VCaP (cell line): ENCODE measurements around the gene BBC3.

Source experiments
- H3K27ac ChIP-seq: fragments of 450-650 bp; 2 replicates; pipeline ENCODE4 v1.5.1; 2017
- TF ChIP-seq, protein P1 (sequence below): fragments of 450-650 bp; conservative IDR thresholded peaks from 2 replicates; pipeline ENCODE4 v1.5.1; 2017; ENCODE audit warnings: mild to moderate bottlenecking, moderate library complexity

Gene BBC3

DNA sequence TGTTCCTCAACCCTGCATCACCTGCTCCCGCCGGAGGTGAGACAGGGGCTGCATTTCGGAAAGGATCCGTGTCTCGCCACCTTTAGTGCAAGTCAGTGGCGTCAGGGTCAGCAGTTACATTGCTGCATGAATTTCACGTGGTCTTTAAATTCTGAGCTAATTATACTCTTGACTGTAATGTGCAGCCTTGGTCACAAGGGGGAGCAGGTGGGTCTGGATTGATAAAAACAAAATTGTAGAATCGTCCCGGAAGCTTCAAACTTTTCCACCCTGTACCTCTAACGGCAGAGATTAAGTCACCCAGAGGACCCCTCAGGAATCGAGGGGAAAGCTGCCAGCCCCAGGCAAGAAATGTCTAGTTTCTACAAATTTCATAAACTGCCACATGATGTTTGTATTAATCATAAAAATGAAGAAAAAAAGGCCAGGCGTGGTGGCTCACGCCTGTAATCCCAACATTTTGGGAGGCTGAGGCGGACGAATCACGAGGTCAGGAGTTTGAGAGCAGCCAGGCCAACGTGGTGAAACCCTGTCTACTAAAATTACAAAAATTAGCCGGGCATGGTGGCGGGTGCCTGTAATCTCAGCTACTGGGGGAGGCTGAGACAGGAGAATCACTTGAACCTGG, 20.2 kb downstream of the BBC3 start:
- TF ChIP-seq, protein P1, sequence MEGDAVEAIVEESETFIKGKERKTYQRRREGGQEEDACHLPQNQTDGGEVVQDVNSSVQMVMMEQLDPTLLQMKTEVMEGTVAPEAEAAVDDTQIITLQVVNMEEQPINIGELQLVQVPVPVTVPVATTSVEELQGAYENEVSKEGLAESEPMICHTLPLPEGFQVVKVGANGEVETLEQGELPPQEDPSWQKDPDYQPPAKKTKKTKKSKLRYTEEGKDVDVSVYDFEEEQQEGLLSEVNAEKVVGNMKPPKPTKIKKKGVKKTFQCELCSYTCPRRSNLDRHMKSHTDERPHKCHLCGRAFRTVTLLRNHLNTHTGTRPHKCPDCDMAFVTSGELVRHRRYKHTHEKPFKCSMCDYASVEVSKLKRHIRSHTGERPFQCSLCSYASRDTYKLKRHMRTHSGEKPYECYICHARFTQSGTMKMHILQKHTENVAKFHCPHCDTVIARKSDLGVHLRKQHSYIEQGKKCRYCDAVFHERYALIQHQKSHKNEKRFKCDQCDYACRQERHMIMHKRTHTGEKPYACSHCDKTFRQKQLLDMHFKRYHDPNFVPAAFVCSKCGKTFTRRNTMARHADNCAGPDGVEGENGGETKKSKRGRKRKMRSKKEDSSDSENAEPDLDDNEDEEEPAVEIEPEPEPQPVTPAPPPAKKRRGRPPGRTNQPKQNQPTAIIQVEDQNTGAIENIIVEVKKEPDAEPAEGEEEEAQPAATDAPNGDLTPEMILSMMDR = peak; percentile 93
- peak overlapping the region; percentile 46 for H3K27ac ChIP-seq

GRCh38 chr19:47210180-47210490, 20.9 kb downstream of the BBC3 start:
- TF ChIP-seq, protein P1 = no peak
- H3K27ac ChIP-seq = peak overlapping the region; percentile 46

DNA sequence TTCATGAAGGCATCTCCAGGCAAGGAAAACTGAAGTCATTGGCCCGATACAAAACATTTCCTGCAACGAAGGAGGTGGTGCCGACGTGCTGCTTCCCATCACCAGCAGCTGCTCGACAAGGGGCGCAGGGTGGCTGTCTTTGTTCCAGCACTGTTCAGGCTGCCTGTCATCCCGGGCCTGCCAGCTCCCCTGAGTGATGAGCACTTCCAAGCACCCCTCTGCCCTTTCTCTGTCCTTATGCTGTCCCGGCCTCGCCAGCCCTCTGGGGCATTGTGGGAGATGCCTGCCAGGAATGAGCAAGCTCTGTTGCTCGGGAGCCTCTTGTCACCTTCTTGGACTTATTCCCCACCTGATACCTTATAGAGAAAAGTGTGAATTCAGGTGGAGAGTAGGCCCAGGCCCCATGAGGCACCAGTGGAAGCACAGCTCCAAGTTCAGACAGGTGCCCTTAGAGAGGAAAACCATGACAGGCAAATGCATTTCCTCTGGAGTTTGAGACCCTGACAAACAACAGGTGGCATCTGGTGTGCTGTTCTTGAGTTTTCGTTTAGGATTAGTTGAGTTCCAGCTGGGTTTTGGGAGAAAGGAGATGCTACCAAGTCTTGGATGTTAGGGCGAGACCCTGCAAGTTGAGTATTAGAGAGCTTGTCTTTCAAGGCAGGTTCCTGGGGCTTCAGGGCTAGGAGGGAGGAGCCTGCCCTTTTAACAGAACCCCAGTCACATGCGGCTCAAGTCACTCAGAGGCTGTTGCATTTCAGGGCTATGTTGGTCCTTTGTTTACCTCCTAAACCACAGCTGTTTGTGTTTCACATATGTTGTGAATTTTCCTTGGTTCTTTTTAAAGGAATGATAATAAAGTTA, 21.4 kb downstream of the BBC3 start:
- peak overlapping the region; percentile 46 for H3K27ac ChIP-seq
- TF ChIP-seq, protein P1 = no peak

DNA sequence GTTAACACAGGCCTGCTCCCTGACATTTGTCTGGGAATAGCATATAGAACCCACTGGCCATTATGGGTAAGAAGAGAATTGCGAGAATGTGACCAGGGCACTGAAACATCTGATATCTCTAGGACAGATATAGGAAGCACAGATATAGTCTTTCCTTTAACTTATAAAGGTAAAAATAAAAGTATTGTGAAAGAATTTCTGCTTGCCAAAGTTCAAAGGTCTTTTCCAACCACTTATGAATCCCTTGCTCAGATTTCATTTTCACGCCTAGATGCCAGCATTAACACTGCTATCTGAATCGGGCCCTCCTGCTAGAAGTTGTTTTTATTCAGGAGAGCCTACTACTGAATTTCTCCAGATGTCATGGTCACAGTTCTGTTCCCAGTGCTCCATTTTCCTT, 27.7 kb downstream of the BBC3 start:
- TF ChIP-seq, protein P1 = no peak
- no peak overlapping the region for H3K27ac ChIP-seq

DNA sequence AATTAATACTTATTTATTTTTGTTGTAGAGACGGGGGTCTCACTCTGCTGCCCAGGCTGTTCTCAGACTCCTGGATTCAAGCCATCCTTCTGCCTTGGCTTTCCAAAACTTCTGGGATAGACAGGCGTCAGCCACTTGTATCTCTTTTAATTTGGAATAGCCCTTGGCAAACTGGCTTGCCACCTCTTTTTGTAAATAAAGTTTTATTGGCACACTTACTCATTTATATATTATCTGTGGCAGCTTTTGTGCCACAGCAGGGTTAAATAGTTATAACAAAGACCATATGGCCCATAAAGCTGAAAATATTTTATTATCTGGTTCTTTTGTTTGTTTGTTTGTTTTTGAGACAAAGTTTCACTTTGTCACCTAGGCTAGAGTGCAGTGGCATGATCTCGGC, 30.5 kb downstream of the BBC3 start:
- TF ChIP-seq, protein P1 = no peak
- H3K27ac ChIP-seq = no peak overlapping the region

DNA sequence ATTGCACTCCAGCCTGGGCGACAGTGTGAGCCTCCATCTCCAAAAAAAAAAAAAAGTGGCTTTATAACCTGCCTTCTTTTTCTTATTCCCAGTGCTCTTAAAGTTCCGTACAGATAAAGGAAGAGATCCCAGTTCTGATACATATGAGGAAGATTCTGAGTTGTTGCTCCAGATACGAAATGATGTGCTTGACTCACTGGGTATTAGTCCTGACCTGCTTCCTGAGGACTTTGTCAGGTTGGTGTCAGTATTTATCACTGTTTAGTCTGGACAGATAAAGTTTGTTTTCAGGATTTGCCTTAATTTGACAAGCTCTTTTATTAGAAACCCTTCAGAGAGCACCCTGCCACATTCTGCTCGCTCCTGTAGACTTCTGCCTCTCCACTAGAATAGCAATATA, 33.9 kb downstream of the BBC3 start:
- TF ChIP-seq, protein P1 = no peak
- no peak overlapping the region for H3K27ac ChIP-seq

GRCh38 chr19:47195434-47195833, 35.6 kb downstream of the BBC3 start:
- no peak overlapping the region for H3K27ac ChIP-seq
- TF ChIP-seq, protein P1 = no peak
